ENCODE data around the gene GRHL1.

Gene GRHL1

DNA sequence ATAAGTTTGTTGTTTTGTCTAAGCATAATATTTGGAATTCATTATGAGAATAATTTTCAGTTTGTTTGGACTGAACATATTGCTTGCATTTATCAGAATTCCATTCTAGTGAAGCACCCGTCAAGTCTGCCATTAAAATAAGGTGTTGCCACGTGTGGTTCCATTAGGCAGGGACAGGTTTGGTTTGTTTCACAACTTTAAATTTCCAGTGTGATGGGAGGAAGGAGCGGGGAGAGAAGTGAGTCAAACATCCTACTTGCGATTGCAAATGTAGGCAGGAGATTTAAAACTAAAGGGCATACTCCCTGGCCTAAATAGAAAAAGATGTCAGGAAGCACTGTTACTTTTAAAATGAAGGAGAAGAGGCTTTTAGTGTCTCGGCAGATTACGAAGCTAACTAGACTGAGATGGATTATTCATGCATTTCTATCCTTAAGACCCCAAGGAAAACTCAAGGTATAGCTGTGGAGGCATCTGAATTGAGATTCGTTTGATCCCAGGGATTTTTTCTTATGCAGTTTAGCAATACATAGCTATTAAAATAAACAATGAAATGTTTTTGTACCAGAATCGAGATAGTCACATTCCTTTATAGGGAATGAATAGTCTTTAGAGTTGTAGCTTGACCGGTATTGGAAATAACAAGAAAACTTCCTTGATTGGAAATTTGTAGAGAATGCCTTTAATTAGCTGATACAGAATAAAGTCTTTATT, 19.8 kb downstream of the GRHL1 start:
- DNase-seq (ENCODE audit: low read depth), result no peak
- TF ChIP-seq, protein P1, sequence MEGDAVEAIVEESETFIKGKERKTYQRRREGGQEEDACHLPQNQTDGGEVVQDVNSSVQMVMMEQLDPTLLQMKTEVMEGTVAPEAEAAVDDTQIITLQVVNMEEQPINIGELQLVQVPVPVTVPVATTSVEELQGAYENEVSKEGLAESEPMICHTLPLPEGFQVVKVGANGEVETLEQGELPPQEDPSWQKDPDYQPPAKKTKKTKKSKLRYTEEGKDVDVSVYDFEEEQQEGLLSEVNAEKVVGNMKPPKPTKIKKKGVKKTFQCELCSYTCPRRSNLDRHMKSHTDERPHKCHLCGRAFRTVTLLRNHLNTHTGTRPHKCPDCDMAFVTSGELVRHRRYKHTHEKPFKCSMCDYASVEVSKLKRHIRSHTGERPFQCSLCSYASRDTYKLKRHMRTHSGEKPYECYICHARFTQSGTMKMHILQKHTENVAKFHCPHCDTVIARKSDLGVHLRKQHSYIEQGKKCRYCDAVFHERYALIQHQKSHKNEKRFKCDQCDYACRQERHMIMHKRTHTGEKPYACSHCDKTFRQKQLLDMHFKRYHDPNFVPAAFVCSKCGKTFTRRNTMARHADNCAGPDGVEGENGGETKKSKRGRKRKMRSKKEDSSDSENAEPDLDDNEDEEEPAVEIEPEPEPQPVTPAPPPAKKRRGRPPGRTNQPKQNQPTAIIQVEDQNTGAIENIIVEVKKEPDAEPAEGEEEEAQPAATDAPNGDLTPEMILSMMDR (IDR thresholded peaks at IDR 0.05; ENCODE audit: low read depth, low read length, missing control alignments), result no peak
- H3K4me3 ChIP-seq (ENCODE audit: low read depth, low read length), result no peak overlapping the region

GRCh38 chr2:9971890-9972289, 20.4 kb downstream of the GRHL1 start:
- DNase-seq (ENCODE audit: low read depth), result no peak
- TF ChIP-seq, protein P1 (IDR thresholded peaks at IDR 0.05; ENCODE audit: low read depth, low read length, missing control alignments), result no peak
- H3K4me3 ChIP-seq (ENCODE audit: low read depth, low read length), result no peak overlapping the region

- TF ChIP-seq, protein P1 (IDR thresholded peaks at IDR 0.05; ENCODE audit: low read depth, low read length, missing control alignments), result no peak
- DNase-seq (ENCODE audit: low read depth), result no peak
- no peak overlapping the region for H3K4me3 ChIP-seq (ENCODE audit: low read depth, low read length)
Measured at GRCh38 chr2:9972621-9973479, 21.4 kb downstream of the GRHL1 start.

DNA sequence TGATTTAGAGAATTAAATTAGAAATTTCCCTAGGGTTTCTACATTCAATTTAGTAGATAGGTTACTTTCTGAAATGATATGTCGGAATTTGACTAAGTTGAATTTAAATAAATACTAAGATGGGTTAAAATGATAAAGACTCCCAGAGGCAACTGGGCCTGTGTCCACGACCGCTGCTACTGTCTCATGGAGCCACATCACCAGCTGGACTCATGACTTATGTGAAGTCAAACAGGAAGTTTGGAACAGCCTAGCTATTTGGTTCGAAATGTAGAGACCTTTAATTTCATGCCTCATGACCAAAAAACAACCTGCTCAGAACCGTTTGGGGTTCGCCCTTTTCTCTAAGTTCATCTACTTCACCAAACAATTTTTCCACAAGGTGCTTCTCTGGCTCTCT, 22.2 kb downstream of the GRHL1 start:
- TF ChIP-seq, protein P1 (IDR thresholded peaks at IDR 0.05; ENCODE audit: low read depth, low read length, missing control alignments), result no peak
- no peak overlapping the region for H3K4me3 ChIP-seq (ENCODE audit: low read depth, low read length)
- no peak for DNase-seq (ENCODE audit: low read depth)

DNA sequence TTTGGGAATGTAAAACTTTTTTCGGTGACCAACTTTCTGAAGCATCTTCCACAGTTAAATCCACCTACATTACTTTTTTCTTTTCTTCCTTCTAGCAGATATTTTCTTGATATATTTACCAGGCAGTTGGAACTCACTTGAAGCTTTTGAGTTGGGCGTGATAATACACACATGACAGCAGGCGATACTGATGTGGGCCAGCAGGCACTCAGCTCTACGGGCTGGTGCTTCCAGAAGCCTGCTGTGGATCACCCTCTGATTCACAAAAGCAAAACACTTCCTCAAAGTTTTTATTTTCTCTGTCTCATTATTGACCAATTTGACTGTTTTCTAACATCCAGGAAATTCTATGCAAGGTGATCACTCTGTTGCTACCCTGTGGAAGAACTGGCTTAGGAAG, 22.9 kb downstream of the GRHL1 start:
- TF ChIP-seq, protein P1 (IDR thresholded peaks at IDR 0.05; ENCODE audit: low read depth, low read length, missing control alignments), result no peak
- no peak overlapping the region for H3K4me3 ChIP-seq (ENCODE audit: low read depth, low read length)

GRCh38 chr2:9975328-9975727, 23.8 kb downstream of the GRHL1 start:
- H3K4me3 ChIP-seq (ENCODE audit: low read depth, low read length), result no peak overlapping the region
- TF ChIP-seq, protein P1 (IDR thresholded peaks at IDR 0.05; ENCODE audit: low read depth, low read length, missing control alignments), result no peak
- no peak for DNase-seq (ENCODE audit: low read depth)

More for the DNA sequence above, 22.9 kb downstream of the GRHL1 start:
- DNase-seq (ENCODE audit: low read depth), result no peak
